HL-60/S4 (cell line): ENCODE results near the gene PLCH2.
"Not testable (repeated sequence)": the region's sequence is repeated elsewhere in the genome, so short reads cannot be mapped to it uniquely, and the experiment has no call there.

ENCODE experiments used
- in situ Hi-C: fragments of 300-500 bp; cut with MboI; formaldehyde crosslinking; loops from 2 replicates; pipeline ENCODE4 v1.14.3; 2022; ENCODE audit warnings: low sequenced_read_pairs

The PLCH2 gene

DNA sequence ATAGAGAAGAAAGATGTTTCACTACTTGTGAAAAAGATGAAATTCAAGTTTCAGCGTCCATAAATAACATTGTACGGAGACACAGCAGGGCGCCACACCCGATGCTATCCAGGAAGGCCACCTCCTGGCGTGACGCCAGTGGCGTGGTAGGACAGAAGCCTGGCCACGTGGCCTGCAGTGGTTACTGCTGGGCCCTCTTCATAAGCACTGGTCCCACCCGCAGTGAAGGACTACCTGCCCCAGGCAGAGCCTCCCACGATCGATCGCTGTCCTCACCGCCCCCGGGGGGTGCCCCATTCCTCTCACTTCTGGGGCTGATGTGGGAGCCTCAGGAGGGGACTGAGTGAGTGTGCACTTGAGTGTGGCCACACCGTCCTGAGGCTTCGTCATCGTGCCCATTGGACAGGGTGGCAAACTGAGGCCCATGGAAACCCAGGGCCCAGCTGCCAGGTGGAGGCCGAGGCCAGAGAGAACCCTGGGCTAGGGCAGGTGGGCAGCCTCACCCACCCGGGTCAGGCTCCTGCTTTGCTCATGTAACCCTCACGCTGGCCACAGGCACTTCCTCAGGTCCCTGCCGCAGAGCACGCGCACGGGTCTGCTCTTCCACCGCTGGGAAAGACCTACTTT is 65.6 kb downstream of the PLCH2 start:
- in situ Hi-C loops, result loop anchor here (10.0 to 25.0 kb wide), 2 partner anchors 127 to 354 kb away; partner anchors contain the start of genes FAAP20 and PEX10

DNA sequence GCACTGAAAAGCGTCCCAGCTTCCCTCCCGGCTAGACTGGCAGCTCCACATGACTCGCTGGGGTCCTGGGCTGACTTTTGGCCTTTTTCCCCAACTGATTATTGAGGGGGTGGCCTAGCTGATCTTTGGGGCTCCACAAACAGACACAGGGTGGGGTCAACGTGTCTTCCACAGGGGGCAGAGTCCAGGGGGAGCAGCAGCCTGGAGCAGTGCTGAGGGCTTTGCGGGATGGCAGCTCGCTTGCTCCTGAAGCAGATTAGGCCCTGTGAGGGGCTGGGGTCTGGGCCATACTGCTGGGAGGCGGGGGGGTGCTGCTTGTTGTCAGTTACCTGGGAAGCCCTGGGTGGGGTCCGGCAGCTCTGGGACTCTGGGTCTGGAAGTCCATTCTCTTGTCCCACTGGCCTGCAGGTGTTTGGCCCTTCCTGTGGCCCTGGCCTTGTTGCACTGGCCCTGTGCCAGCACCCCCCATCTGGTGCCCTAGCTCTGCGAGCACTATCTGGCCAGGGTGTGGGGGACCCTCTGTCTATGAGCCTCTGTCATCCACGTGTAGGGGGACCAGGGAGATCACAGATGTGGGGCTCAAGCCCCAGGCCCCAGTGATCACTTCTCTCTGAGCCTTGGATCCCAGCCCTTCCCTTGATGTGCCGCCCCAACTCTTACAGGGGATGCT is 66.3 kb downstream of the PLCH2 start:
- in situ Hi-C loops, result loop anchor here (10.0 to 25.0 kb wide), 2 partner anchors 128 to 355 kb away; partner anchors contain the start of genes FAAP20 and PEX10

DNA sequence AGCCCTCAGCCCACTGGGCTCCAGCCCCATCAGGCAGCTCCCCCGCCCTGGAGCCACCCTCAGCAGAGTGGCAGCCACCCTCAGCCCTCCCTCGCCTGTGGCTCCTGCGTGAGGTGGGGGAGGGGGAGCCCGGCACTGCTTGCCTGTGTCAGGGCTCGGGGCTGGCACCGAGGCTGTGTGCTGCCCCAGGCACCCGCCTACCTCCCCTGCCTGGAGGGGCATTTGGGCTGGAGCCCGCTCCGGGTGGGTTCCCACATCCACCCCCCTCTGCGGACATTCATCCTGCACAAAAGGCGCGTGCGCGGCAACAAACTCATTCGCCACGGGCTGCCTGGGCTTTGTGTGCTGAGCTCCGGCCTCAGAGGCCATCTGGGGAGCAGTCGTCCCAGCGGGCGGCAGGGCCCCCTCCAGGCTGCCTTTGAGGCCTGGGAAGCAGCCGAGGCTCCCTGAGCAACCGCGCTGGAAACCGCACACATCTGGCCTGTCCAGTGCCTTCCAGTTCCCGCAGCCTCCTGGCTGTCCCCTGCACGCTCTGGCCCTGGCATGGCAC is 67.5 kb downstream of the PLCH2 start:
- in situ Hi-C loops, result loop anchor here (10.0 to 25.0 kb wide), 2 partner anchors 129 to 356 kb away; partner anchors contain the start of genes FAAP20 and PEX10

DNA sequence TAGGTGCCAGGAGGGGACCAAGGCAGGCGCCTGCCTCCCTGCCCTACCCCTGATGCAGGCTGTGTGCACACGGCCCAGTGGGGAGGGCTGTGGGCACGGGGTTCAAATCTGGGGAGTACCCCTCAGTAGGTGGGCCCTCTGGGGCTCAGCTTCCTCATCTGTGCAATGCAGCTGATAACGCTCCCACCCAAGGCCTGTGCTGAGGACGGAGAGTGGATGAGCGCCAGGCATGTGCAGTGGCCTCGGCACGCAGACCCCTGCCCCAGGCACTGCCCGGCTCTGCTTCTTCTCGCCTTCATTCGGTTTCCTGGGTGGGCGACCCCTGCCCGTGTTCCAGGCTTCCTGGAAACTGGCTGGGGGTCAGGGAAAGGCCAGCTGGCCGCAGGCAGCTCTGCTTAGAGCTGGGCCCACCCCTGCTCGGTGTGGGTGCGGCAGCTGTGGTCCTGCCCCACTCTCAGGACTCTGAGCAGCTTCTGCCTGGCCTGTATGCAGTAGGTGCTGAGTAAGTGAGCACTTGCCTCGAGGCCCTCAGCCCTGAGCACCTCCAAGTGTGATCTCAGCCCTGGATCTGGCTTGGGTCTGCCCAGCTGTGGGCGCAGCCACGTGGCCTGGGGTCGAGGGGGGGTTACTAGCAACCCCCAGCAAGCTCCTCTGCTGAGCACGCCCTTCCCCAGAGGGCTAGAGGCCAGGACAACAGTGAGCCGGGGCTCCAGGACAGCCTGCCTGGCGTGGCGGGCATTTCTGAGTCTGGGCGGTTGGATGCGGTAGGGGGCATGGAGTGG is 68.2 kb downstream of the PLCH2 start:
- in situ Hi-C loops, result loop anchor here (10.0 to 25.0 kb wide), 2 partner anchors 129 to 357 kb away; partner anchors contain the start of genes FAAP20 and PEX10

DNA sequence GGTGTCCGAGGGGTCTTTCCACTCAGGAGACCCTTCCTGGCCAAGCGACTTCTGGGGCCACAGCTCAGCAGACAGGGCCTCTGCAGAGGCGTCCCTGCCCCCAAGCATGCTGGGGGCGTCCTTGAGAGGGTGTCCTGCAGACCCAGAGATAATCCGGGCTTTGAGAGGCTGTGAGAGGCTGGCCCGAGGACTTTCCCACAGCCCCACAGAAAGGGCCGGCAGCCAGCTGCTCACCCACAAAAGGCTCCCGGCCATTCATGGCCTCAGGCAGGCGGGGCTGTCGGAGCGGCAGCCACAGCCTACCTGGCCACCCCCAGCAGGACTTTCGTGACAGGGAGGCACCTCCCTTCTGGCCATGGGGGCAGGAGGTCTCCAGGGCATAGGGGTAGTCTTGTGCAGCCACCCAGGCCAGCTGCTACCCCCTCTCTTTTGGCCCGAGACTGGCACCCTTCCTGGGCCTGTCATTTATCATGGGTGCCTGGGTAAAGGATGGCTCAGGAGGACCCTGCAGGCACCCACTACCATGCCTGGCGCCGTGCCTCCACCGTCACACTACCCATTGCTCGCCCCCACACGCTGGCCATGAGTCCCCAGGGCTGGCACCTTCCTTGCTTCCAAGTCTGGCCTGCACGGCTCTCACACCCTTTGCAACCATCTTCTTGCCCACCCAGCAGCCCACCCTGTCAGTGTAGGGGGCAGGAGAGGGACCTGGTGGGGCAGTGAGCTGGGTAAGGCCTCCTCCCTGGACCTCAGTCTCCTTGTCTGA is 69.0 kb downstream of the PLCH2 start:
- in situ Hi-C loops, result loop anchor here (10.0 to 25.0 kb wide), 2 partner anchors 130 to 358 kb away; partner anchors contain the start of genes FAAP20 and PEX10

DNA sequence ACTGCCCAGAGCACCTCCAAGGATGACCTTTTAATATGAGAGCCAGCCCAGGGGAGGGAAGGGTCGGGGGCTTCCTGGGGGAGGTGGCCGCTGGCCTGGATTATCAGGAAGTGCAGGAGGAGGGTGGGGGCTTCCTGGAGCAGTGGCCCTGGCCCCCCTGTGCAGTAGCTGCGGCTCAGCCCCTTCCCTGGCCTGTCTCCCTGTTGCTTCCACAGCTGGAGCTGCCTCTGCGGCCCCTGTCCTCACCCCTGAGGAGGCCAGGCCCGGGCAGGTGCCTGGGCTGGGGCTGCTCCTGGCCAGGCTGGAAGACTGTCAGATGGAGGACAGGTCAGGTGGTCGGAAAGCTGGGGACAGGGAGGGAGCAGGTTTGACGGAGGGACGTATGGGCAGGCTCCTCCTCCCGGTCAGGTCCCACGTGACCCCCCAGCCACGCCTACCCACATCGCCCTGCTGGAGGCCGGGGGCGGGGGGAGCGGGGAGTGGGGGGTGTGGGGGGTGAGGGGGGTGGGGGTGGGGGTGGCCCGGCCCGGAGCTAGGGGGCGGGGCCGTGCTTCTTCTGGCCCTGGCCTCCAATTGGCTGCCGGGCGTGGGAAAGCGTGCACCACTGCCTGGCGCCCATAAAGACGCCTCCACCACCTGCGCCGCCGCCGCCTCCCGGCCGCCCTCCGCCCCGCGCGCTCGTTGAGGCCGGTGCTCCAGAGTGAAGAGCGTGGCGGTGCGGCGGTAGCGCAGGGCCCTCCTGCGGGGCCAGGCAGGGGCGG is 69.8 kb downstream of the PLCH2 start:
- in situ Hi-C loops, result loop anchor here (10.0 to 25.0 kb wide), 2 partner anchors 131 to 359 kb away; partner anchors contain the start of genes FAAP20 and PEX10

DNA sequence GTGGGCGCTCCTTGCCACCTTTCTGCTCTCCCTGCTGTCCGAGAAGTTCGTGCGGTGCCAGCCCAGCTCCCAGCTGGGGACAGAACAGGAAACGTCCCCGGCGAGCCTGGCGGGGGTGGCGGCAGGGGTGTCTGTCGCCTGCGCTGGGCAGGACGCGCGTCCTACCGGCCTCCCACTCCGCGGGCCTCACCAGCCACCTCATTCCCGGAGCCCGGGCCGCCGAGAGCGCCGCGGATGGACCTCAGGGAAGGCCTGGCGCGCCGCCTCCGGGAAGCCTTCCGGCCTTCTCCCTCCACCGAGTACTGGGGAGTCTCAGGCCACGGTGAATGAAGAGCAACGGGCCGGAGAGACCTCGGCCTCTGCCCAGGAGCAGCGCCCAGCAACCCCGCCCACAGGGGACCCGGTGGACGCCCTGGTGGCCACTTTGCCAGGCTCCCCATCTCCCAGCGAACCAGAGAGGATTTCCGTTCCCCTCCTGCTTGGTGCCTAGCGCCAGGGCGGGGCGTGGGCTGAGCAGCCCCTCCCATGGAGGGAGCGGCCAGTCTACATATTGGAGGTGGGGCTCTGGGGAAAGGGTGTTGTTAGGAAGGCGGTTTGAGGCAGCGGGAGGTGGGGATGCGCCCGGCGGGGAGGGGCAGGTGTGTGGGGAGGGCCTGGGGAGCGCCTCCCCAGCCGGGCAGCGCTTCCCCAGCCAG is 70.6 kb downstream of the PLCH2 start:
- in situ Hi-C loops, result loop anchor here (10.0 to 25.0 kb wide), 2 partner anchors 132 to 359 kb away; partner anchors contain the start of genes FAAP20 and PEX10

DNA sequence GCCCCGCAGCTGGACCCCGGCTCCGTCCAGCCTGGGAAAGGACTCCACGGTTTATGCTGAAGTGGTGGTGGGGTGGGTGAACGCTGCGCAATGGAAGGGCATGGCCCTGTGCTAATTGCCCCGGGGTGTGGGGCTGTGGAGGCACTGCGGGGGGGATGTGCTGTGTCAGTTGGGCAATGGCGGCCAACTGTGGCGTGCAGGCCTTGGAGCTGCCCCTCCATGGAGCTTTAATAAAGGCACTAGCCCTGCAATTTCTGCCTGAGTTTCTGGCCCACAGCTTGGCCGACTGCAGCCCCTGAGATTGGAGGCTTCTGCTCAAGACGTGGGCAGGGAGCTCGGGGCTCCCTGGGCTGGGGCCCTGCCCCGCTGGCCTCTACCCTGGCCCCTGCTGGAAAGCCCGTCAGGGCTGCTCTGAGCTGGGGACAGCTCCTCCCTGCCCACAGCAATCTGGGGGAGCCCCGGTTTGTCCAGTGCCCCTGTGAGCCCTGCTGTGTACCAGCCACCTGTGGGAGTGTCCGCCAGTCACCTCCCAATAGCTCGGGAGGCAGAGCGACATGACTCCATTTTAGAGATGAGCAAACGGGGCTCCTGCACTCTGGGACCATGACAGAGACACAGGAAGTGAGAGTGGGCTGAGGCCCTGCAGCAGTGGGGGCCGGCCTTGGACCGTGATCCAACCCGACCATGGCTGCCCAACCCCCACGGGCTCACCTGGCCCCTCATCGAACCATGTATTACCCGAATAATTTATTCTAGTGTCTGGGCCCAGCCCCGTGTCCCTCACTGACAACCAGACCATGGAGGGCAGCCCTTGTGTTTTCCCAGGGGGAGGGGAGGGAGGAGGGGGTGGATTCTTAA is 71.3 kb downstream of the PLCH2 start:
- in situ Hi-C loops, result loop anchor here (10.0 to 25.0 kb wide), 2 partner anchors 133 to 360 kb away; partner anchors contain the start of genes FAAP20 and PEX10

DNA sequence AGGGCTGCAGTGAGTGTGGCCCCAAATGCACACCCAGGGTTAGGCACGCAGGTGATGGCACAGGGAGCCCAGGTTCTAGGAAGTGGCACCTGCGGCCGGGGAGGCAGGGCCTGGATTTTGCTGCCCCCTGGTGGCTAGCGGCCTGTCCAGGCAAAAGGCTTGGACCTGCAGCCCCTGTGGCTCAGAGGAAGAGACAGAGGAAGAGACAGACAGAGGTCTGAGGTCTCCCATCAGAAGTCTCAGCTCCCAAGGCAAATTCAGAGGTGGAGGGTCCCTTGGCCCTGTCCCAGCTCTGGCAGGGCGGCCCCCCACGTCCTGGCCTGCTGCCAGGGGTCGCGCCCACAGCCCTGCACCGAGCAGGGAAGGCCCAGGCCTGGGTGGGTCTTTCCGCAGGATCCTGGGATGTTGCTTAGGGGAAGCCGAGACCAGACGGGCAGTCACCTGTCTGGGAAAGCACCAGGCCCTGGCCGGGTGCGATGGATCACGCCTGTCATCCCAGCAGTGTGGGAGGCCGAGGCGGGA is 72.0 kb downstream of the PLCH2 start:
- in situ Hi-C loops, result loop anchor here (10.0 to 25.0 kb wide), 2 partner anchors 133 to 361 kb away; partner anchors contain the start of genes FAAP20 and PEX10

DNA sequence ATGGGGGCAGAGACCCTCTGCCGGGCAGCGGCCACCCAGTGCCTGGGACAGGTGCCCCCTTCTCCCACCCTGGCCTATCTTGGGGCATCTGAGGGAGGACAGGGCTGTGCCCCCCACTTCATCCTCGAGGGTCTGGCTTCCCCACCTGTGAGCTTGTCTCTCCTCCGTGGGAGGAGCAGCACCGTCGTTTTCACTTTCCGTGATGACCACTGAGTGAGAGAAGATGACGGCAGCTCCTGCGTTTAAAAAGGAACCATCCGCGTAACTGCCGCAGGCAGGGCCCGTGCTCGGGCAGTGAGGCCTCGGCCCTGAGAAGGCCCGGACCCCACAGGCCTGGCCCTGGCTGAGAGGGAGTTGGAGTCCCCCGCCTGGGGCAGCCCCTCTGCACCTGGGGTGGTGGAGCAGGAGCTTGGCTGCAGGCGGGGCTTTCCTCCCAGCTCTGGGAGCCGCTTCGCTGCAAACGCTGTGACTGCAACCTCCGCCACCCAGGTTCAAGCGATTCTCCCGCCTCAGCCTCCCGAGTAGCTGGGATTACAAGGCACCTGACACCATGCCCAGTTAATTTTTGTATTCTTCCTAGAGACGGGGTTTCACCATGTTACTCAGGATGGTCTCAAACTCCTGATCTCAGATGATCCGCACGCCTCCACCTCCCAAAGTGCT is 73.4 kb downstream of the PLCH2 start:
- in situ Hi-C loops, result loop anchor here (10.0 to 25.0 kb wide), 2 partner anchors 135 to 362 kb away; partner anchors contain the start of genes FAAP20 and PEX10

DNA sequence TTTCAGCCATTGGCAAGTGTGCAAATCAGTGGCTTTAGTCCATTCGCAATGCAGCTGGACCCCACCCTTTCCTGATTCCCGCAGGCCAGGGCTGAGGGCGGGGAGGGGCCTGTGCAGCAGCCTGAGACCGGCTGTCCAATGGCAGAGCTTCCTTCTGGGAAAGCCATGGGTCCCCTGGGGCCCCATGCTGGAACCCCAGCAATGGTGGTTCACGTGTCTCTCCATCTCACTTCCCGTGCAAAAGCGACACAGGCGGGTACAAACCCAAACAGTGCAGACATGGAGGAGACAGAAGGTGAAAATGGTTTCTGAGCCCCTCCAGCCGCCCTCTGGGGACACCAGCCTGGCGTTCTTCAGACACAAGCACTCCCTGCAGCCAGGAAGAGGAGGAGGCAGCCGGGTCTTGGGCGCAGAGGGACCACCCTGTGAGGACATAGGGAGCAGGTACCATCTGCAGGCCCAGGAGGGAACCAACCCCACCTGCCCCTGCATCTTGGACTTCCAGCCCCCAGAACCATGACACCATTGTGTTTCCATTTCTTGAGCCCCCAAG is 74.3 kb downstream of the PLCH2 start:
- in situ Hi-C loops, result not testable (repeated sequence)

DNA sequence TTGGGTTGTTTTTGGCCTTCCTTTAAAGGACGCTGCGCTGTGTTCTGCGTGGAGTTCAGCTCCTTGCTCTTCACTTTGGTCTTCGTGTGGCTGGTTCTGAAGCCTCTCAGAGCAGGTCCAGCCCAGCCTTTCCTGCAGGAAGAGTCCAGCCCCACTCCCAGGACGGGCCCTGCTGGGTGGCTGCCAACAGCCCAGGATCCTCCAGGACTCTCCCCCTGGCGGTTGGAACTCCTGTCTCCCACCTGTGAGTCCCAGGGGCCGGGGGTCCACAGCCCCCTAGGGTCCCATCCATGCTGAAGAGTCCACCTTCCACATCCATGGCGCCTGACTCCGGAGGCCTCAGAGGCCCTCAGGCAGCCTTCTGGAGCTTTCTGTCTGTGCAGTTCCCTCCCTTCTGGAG is 75.5 kb downstream of the PLCH2 start:
- in situ Hi-C loops, result not testable (repeated sequence)

DNA sequence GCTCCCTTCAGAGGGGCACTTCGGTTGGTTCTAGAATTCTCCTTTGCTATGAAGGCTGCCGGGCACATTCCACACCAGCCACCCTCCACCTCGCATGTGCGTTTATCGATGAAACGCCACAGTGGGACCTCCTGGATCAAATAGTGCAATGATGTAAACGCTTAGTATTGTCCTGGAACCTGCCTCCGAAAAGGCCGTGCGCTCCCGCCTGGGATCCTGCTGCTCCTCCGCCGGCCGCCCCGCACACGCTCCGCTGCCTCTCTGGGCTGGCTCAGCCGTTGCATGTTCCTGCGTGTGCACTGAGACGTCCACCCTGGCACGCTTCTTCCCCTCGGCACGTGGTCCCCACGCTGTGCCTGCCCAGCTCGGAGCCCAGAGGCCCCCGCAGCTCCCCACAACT is 76.1 kb downstream of the PLCH2 start:
- in situ Hi-C loops, result no loop called here

DNA sequence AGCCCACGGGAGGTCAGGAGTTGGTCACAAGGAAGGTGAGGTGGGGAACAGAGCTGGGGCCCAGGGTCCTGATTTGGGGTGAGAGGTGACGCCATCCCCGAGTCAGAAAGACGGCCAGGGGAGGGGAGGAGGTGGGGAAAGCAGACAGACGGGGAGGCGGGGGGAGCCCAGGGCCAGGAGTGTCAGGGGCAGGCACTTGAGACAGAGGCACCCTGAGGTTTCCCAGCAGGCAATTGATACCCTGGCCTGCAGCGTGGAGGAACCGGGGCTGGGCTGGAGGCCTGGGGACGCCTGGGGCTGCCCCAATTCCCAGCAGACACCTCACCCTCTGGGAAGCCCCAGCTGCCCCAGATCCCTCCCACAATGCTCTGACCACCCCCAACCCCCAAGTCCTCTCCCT is 77.0 kb downstream of the PLCH2 start:
- in situ Hi-C loops, result not testable (repeated sequence)

DNA sequence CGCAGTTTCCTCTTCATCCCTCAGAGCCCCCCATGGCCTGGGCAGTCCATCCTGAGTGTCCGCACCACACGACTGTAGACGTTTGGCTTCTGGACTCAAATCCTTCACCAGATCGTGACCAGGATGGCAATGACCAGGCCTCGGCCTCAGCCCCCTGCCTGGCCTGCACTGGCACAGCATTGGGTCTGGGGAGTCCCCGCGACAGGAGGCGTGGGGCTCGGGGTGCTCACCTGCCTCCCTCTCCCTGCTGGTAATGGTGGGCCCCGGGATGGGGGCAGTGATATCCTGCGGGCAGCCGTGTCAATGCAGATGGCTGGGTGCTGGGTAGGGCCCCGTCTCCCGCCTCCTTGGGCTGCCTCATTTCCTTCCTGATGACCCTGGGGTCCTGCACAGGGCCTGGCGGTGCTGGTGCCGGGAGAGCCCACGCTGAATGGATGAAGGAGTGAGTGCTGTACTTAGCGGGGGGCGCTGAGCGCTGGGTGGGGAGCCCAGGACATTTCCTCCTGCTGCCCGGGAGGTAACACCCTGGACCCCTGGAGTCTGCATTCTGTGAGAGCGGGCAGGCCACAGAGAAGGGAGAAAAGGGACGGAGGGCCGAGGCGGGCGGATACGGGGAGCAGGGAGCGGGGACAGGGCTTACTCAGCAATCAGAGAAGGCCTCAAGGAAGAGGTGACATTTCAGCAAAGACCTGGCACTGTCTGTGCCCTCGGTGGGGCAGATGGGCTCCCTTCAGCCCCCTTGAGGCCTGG is 78.0 kb downstream of the PLCH2 start:
- in situ Hi-C loops, result no loop called here
